ENCODE results near the gene NTRK1. TPM values are rescaled to one million over a fixed set of nuclear protein-coding genes. Genes with fewer than 3 reads are reported as not detected.

The NTRK1 gene
- total and polyA plus RNA-seq, 2 of the 13 experiments (the other 11 are each of a cell fraction or from before 2014, with no cell fraction given) = not detected

- H3K27ac ChIP-seq (ENCODE audit: extremely low read length, insufficient read depth, low read length) = no peak overlapping the region
- CTCF ChIA-PET (ENCODE audit: low intra/inter-chr PET ratio, low total read pairs) = no interaction called here
- ATAC-seq (no peak), FAIRE-seq (no peak), DNase-seq (ENCODE audit: low spot score) (no peak)
- H3K79me2 ChIP-seq (ENCODE audit: insufficient read depth, low read length) = no peaks in the 10 kb centered on the region
- H3K4me2 ChIP-seq (ENCODE audit: low read depth, low read length) = no peak overlapping the region
- in situ Hi-C loops (cut with HindIII; ENCODE audit: extremely low pct_ligation_motif_present, low pct_unique_long_range_greater_than_20kb) = no loop called here
- no peak for TF ChIP-seq SP2 (CRISPR knock-in tag; IDR thresholded peaks at IDR 0.05)
- TF ChIP-seq ATF4 (CRISPR knock-in tag; IDR thresholded peaks at IDR 0.05) = no peak
- TF ChIP-seq JDP2 (CRISPR knock-in tag; IDR thresholded peaks at IDR 0.05; ENCODE audit: borderline replicate concordance) = no peak
- no peak for TF ChIP-seq PAF1 (CRISPR knock-in tag; IDR thresholded peaks at IDR 0.05)
- no peak for TF ChIP-seq ZNF414 (CRISPR knock-in tag; IDR thresholded peaks at IDR 0.05)
- no peak for TF ChIP-seq ZSCAN30 (CRISPR knock-in tag; IDR thresholded peaks at IDR 0.05)
- no peak for TF ChIP-seq MIXL1 (CRISPR knock-in tag; IDR thresholded peaks at IDR 0.05)
- TF ChIP-seq EED (CRISPR knock-in tag; IDR thresholded peaks at IDR 0.05) = no peak
- TF ChIP-seq TFAP4 (IDR thresholded peaks at IDR 0.05; ENCODE audit: borderline replicate concordance, low read depth) = no peak
- H3K9ac ChIP-seq (ENCODE audit: insufficient read depth, low read depth, low read length) = no peak overlapping the region
- POLR2A ChIA-PET = no interaction called here
- no peaks in the 10 kb centered on the region for H3K4me1 ChIP-seq (ENCODE audit: insufficient read depth, low read length)
- no peaks in the 10 kb centered on the region for H4K20me1 ChIP-seq (ENCODE audit: insufficient read depth, low read length)
- no peaks in the 10 kb centered on the region for H3K9me3 ChIP-seq (ENCODE audit: low read length)
- BruUV-seq (replicated peaks) = no TSS peak
- intact Hi-C loops (cut with micrococcal nuclease; ENCODE audit: unreplicated experiment) = no loop called here
- no peak overlapping the region for H3K4me3 ChIP-seq (replicated peaks in 1 of 3; ENCODE audit: insufficient read depth in 1 of 3, low read depth in 2 of 3, low read length in 3 of 3)
- no peak overlapping the region for H2AFZ ChIP-seq (ENCODE audit: low read length)
- peaks cover 17 to 92% of the 10 kb centered on the region in 2 experiments; a peak in 4 of 5 replicates for H3K27me3 ChIP-seq (ENCODE audit: control insufficient read depth in 1 of 2, insufficient read depth in 2 of 2, low read length in 2 of 2)
- WGBS (ENCODE audit: low lambda C conversion rate) = 27% methylated on average over 3 of the region's 4 CpGs
- H3K36me3 ChIP-seq (replicated peaks in 1 of 2; ENCODE audit: control insufficient read depth in 1 of 2, insufficient read depth in 2 of 2, low read length in 2 of 2) = no peaks in the 10 kb centered on the region
Measured at GRCh38 chr1:156881663-156882062, 21.0 kb downstream of the NTRK1 start.

Data from HepG2 (cell line).